PC-3 (cell line): Measurements from ENCODE around the gene PTRH1.
"Not testable (repeated sequence)": the region's sequence is repeated elsewhere in the genome, so short reads cannot be mapped to it uniquely, and the experiment has no call there.

ENCODE experiments used
- EZH2 ChIP-seq: fragments of 300-600 bp; sonication (generic); IDR thresholded peaks from one replicate; pipeline ENCODE4 v1.6.1; 2017; ENCODE audit warnings: antibody characterized with exemption, mild to moderate bottlenecking, low read length; ENCODE audit not compliant: unreplicated experiment
- EZH2phosphoT487 ChIP-seq: fragments of 300-600 bp; sonication (generic); IDR thresholded peaks from 2 replicates; pipeline ENCODE4 v1.6.1; 2018; ENCODE audit warnings: mild to moderate bottlenecking, antibody characterized with exemption, low read length, borderline replicate concordance
- TF ChIP-seq, protein P1 (sequence below): fragments of 300-600 bp; sonication (generic); conservative IDR thresholded peaks from 2 replicates; pipeline ENCODE4 v1.5.1; 2017; ENCODE audit warnings: antibody characterized with exemption, low read depth, mild to moderate bottlenecking, low read length

DNA sequence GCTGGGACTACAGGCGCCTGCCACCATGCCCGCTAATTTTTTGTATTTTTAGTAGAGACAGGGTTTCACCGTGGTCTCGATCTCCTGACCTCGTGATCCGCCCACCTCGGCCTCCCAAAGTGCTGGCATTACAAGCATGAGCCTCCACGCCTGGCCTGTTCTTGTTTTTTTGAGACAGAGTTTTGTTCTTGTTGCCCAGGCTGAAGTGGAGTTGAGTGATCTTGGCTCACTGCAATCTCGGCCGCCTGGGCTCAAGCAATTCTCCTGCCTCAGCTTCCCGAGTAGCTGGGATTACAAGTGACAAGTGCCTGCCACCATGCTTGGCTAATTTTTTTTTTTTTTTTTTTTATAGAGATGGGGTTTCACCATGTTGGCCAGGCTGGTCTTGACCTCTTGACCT, 41.3 kb upstream of the PTRH1 start:
- TF ChIP-seq EZH2, EZH2phosphoT487: not testable (repeated sequence)
- TF ChIP-seq, protein P1, sequence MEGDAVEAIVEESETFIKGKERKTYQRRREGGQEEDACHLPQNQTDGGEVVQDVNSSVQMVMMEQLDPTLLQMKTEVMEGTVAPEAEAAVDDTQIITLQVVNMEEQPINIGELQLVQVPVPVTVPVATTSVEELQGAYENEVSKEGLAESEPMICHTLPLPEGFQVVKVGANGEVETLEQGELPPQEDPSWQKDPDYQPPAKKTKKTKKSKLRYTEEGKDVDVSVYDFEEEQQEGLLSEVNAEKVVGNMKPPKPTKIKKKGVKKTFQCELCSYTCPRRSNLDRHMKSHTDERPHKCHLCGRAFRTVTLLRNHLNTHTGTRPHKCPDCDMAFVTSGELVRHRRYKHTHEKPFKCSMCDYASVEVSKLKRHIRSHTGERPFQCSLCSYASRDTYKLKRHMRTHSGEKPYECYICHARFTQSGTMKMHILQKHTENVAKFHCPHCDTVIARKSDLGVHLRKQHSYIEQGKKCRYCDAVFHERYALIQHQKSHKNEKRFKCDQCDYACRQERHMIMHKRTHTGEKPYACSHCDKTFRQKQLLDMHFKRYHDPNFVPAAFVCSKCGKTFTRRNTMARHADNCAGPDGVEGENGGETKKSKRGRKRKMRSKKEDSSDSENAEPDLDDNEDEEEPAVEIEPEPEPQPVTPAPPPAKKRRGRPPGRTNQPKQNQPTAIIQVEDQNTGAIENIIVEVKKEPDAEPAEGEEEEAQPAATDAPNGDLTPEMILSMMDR: not testable (repeated sequence)
